NCI-H1694 treated with DMSO at 0.1 percent for 48 hours (cell line): Measurements from ENCODE around the gene DCAF5.
"Not testable (repeated sequence)": the region's sequence is repeated elsewhere in the genome, so short reads cannot be mapped to it uniquely, and the experiment has no call there.

Experiments used
- DNase-seq: peaks from one replicate; lab custom pipeline; 2025; lab: John Stamatoyannopoulos, UW

DCAF5 gene

DNA sequence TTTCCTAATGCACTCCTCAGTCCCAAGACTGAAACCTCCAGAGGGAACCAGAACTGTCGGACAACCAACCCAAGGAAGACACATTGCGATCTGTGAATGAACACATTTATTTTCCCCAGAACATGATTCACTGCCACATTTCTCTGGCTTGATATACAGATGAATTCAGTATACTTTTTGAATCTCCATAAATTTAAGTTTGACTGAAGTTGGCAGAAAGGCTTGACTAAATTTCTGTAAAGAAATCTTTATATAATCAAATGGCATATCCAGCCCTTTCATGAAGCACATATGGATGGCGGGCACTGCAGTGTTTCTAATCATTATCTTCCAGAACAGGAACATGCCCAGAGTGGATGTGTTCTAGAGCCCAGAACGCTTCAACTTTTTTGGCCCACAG is 56.7 kb downstream of the DCAF5 start:
- no peak for DNase-seq

DNA sequence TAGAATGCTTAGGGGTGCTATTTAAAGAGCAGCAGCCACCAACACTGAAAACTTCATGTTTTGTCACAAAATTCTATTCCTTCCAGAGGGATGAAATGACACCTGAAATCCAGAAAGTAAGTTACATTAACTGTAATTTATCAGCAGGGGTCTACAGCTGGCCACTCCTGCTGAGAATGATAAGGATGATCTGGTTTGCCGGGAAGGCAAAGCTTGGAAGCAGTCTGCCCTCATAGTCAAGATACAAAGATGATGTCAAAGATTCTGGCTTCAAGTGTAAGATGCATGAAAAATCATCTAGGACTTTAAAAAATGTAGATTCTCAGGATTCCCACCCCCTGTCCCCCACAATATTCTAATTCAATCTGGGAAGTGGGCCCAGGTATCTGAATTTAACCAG is 58.4 kb downstream of the DCAF5 start:
- no peak for DNase-seq

DNA sequence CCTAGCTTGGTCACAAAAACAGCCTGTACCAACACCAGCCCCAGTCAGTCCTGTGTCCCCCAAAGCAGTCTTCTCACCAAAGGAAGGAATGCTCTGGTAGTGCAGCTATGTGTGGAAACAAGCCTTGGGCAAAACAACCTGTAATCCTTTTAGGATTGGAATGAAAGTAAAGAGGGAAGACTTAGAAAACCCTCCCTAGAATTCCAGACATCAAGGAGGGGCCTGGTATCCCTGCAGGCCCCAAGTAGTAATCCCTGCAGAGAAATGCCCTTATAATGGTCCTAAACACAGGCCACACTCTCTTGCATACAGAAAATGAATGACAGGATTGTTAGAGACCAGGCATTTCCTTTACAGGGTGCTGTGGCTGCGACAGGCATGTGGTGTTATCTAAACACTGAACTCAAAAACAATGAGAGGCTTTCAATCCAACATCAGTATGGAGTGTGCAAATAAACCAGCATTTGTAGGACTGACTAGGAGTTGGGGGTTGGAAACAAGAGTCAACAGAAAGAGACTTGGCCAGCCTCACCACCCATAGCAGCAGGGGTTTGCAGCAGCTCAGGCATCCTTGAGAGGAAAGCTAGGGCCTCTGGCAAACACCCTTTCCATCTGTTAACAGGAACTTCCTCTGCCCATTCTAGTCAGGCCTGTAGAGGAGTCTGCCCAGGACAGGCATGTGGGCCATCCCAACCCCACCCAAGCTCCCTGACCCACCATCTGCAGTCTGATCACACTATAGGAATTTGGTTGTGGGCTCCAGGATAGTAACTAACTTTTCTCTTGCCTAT is 59.1 kb downstream of the DCAF5 start:
- no peak for DNase-seq

DNA sequence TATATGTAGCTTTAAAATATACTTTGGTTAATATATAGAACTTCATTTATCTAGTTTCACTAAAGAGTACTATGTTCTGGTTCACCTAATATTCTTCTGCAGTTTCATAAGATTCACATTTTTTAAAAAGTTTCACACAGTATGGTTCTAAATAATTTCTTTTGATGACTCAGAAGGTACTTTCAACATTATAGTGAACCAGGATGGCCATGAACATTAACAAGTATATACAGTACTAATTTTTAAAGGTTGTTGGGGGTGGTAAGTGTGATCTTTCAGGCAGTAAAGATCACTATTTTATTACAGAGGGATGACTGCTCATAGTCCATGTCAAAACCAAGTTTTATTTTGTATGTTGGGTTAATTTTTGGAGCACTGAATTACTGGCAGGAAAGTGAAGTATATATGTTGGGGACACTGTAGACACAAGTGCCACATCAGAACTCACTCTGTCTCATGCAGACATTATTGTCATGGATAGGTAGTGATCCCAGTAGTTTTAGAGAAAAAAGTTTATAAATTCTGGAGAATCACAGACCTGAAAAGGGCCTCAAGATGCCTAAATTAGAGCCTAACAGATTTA is 60.0 kb downstream of the DCAF5 start:
- DNase-seq: no peak

DNA sequence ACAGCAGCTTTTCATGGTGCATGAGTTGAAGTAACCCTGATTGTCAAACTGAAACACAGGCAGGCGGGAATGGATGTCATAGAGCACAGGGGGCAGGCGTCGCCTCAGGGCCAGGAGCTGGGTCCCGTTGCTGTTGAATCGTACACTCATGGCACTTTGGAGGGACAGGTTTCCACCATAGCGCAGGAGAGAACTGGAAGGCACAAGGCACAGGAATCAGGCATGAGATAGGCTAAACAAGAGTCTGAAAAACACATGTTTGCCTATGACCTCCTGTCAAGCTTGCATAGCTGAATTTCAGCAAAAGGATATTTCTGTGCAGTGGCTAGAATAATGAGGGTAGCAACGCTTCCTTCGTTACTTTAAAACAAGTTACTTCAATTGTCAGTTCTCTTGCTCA is 61.2 kb downstream of the DCAF5 start:
- no peak for DNase-seq

DNA sequence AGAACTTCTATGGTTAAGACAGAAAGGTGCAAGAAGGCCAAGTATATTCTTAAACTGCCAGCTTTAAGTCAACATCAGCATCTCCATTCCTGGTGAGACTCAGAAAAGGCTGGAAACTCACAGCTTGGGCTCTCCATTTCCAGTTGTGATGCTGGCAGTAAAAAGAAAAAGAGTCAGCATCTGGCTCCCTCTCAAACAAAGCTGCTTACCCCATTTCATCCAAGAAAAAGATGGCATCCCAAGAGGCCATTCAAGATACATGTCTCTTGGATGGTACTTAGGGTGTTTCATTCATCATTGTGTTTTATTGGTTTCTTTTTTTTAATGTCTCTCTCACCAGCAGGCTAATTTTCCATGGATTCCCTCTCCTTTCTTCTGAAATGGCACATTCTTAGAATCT is 61.9 kb downstream of the DCAF5 start:
- no peak for DNase-seq

DNA sequence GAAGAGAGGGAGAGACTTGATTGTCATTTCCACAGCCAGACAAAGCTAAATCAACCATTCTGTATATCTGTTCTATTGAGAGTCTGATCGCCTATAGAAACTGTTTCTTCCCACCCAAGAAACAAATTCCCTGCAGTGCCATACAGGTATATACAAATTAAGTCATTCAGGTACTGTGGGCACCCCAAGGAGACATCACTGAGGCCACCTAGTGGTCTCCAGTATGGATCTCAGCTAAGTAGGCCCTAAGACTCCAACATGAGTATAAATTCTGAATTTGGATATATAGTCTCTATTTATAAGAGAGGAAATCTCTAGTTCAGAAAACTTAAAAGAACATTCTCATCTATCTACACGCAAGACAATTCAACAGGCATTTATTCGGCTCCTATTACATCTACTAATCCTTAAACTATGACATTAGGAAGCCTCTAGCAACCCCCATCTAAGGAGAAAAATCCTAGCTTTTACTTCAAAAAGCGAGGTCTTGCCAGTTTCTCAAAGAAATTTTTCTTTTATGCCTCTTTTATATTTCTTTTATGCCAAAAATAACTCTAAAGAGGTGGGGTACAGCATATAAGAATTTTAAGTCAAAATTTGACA is 62.6 kb downstream of the DCAF5 start:
- DNase-seq: no peak

DNA sequence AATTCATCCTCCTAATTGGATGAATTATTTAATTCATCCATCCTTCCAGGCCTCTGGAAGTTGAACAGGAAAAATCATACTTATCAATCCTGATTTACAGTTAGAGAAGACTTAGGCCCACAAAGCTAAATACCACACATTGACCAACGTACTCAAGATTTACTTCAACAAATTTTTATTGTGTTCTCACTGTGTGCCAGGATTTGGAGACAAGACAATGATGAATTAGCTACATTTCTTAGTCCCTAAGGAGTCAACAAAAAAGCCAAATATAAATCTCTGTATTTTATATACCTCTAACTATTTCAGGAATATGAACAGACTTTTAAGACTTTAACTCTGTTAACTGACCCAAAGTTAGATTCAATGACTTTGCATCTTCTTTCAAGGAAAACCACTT is 63.9 kb downstream of the DCAF5 start:
- DNase-seq: no peak

DNA sequence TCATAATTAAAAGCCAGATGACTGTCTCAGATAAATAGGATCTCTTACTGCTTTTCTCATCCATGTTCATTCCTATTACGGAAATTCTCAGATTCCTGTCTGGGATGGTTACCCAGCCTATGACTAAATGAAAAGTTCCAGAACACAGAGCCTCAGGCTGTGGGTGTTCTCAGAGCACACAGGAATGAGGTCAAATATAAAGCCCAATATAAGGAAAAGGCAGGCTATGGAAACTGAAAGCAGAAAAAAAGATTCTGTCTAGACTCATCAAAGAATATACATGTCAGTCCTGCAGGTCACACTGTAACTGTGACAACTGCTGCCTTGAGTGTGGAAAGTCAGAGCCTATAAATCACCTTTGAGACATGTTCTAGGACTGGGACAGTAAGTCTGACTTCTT is 64.3 kb downstream of the DCAF5 start:
- no peak for DNase-seq

DNA sequence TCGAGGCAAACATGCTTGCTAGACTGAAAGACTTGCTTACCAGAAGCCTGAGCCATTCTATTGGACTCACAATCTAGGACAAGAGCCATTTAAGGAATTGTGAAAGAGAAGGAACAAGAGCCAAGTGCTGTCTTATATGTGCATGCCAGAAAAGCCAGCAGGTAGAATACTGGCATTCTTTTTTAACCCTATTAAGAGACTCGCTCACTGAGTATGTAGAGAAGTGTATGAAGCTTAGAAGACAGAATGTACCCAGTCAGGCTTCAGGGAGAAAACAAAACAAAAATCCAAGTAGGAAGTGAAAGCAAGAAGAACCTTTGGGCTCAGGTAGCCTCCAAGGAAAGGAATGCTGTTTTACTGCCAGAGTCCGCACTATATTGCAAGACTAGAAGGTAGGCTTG is 65.9 kb downstream of the DCAF5 start:
- no peak for DNase-seq

DNA sequence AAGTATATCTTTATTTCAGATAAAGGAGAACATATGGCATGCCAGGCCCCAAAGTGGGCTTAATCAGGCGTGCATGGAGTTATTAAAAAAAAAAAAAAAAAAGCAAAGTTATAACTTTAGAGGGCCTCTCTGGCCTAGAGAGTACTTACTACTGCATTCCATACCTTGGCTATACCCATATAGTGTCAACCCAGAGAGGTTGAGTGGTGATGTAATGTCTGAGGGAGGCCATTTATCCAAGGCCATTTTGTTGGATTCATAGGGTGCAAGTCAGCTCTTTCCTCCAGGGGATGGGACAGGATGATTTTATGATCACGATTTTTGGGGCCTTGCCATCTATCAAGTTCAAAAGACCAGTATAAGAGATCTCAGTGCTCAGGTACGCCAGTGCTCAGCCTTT is 66.4 kb downstream of the DCAF5 start:
- DNase-seq: no peak

DNA sequence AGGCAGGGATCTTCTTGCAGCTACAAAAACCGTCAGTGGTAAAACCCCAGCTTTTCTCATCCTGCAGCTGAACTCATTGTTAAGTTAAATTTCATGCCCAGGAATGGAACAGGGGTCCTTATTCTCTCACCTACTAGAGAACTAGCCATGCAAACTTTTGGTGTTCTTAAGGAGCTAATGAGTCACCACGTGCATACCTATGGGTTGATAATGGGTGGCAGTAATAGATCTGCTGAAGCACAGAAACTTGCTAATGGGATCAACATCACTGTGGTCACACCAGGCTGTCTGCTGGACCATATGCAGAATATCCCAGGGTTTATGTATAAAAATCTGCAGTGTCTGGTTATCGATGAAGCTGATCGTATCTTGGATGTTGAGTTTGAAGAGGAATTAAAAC is 68.9 kb downstream of the DCAF5 start:
- no peak for DNase-seq

DNA sequence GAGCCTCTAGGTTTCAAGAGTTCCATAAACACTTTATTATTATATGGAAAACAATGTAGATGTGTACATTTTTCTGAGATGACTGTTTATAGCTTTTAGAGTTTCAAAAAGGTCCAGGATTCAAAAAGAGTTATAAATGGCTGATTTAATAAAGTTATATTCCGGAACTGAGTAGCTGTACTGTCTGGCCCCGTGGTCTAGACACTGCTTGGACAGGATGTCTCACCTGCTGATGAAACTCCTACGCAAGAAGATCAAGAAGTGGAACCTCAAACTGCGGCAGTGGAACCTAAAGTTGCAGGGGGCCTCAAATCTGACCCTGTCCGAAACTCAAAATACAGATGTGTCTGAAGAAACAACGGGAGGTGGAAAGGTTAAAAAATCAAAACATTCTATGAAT is 69.7 kb downstream of the DCAF5 start:
- DNase-seq: no peak

DNA sequence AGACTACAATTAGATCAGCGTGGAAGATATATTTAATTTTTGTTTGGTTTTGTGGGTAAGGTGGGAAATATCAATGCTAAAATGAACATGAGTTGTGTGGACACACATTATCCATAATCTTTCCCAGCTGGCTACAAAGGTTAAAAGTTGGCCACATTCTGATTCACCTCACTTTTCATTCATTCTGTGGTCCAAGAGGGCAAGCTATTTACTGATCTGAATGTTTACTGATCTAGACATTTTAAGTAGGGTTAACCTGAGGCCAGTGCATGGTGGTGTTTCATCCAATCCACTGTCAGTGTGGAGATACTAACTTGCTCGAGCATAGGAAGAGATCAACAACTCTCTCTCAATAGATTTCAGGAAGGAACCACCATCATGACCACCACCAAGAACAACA is 71.6 kb downstream of the DCAF5 start:
- DNase-seq: no peak

DNA sequence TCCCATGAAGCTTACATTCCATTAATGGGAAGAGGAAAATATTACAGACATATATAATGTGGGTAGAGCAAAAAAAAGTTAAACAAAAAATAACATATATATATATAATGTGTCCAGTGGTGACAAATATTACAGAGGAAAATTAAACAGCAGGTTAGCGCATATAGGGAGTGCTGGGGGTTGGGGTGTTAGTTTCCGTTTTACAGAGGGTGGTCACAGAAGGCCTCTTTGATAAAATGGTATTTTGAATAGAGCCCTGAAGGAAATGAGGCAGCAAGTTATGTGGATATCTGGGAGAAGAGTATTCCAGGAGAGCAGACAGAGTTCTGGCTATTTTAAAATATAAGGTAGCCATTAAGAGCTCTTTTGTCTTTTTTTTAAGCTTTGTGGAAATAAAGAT is 73.2 kb downstream of the DCAF5 start:
- DNase-seq: no peak

DNA sequence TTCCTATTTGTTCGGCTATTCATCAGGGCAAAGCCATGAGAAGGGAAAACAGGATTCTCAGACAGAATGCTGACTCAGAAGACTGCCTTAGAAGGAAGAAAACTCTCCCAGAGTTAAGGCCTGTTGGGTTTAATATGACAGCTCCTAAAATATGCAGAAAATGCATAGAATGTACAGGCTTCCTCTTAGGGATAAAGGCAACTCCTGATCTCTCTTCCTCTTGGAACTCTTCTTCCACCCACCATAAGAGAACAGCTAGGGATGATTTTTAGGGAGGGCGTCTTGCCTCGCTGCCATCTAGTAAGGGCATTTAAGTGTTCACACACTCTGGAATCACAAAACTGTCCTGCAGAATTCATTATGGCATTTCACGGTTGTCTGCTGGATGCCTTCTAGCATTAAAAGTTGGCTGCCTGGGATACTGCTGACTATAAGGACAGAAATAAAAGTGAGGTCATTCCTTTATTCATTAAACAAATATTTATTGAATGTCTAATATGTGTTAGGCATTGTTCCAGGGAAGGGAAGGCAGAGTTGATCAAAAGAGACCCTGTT is 73.7 kb downstream of the DCAF5 start:
- DNase-seq: no peak

DNA sequence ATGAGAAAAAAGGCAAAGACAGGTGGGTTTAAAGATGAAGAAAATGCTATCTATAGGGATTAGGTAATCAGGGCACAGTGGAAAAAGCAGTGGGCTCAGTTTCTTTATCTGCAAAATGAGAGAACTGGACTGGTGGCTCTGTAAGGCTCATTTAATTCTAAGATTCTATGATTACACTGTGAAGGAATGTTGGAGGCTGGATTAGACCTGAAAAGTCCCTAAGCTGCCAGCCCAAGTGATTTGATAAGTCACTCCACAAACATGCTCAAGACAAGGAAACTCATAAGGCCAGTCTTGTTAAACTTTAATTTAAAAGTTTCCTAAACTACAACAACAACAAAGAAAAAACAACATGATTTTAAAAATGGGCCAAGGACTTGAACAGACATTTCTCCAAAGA is 75.1 kb downstream of the DCAF5 start:
- DNase-seq: no peak

DNA sequence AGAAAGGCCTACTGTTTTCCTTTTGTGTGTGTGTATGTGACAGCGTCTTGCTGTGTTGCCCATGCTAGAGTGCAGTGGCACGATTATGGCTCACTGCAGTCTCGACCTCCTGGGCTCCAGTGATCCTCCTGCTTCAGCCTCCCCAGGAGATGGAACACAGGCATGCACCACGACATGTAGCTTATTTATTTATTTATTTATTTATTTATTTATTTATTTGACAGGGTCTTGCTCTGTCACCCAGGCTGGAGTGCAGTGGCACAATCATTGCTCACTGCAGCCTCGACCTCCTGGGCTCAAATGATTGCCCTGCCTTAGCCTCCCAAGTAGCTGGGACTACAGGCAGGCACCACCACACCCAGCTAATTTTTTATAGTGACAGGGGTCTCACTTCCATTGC is 75.7 kb downstream of the DCAF5 start:
- DNase-seq: not testable (repeated sequence)

DNA sequence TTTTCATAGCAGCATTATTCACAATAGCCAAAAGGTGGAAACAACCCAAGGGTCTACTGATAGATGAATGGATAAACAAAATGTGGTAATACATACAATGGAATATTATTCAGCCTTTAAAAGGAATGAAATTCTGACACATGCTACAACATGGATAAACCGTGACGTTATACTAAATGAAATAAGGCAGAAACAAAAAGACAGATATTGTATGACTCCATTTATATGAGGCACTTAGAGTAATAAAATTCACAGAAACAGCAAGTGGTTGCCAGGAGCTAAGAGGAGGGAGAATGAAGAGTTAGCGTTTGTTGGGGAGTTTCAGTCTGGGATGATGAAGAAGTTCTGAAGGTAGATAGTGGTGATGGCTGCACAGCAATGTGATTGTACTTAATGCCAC is 76.6 kb downstream of the DCAF5 start:
- no peak for DNase-seq

DNA sequence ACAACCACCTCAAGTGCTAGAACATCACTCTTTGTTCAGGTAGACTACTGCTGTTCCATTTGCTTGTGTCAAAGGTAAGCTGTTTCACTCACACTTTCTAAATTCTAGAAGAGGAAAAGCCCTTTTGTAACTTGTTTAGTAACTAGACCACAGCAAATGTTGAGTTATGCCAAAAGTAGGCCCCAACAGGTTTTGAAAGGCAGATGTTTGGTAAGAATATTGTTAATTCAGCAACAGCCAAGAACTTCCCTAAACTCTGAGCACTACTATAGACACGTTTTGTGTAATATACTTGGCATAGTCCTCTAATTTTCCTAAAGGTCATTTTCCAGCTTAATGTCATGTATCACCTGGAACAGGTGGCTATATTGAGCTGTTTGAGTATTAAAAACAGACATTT is 79.0 kb downstream of the DCAF5 start:
- no peak for DNase-seq

DNA sequence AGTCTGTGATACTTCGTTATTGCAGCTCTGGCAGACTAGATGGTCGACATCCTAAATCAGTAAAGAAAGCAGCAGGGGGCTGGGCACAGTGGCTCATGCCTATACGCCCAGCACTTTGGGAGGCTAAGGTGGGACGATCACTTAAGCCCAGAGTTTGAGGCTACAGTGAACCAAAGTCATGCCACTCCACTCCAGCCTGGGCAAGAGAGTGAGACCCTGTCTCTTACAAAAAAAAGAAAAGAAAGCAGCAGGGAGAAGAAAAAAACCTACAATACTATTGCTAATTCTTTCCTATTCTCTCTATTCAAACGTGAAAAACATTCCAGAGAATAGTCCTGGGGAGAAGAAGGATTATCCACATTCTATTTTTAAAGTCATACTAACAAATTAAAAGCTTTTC is 79.5 kb downstream of the DCAF5 start:
- DNase-seq: no peak

DNA sequence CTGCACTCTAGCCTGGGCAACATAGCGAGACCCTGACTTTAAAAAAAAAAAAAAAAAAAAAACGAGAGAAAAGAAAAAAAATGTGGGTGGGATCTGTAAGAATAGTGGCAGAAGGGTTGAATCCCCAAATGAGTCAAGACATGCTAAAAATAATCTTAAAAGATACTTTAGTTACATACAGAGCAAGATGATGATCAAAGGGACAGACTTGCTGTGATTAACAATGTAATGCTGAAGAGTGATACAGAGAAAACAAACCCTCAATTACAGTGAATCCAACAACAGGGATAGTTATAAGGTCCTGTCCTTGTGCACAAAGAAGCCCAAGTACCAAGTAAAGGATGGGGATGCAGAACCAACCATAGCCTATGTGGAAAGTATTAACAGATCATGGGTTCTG is 80.3 kb downstream of the DCAF5 start:
- DNase-seq: no peak

DNA sequence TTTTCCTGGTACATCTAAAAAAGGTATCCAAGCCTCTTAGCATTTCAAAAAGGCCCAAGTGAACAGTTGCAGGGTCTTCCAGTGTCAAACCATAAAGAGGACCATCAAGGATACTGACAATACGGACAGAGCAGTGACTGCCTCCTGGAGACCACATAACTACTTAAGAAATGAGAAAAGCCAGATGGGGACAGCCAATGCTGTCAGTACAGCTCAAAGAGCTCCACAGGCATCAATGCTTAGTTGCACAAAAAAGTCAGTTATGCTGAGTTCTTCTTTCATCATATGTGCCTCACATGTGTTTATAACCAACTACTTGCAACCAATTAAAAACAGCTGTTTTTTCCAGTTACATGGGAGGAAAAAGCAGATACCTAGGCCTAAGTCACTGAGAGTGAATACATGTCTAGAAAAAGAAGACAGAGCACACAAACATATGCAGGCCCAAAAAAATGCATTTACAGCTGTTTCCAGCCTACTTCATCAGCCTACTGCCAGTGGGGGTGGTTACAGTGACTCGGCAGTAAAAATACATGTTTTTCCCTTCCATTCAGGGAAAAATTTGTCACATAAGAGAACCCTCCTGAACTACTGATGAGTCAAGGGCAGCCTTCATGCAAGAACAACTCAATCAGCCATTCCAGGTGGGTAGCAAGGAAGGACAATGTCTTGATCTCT is 84.0 kb downstream of the DCAF5 start:
- DNase-seq: no peak
